NOMO-1 (cell line): ENCODE measurements around the gene OBP2A.
"Not testable (repeated sequence)": the region's sequence is repeated elsewhere in the genome, so short reads cannot be mapped to it uniquely, and the experiment has no call there.

ENCODE experiments used
- DNase-seq, 2 experiments: peaks; one replicate each; lab custom pipeline; 2025; ENCODE audit not compliant: unreplicated experiment in 2 of 2; lab: John Stamatoyannopoulos, UW

OBP2A gene

DNA sequence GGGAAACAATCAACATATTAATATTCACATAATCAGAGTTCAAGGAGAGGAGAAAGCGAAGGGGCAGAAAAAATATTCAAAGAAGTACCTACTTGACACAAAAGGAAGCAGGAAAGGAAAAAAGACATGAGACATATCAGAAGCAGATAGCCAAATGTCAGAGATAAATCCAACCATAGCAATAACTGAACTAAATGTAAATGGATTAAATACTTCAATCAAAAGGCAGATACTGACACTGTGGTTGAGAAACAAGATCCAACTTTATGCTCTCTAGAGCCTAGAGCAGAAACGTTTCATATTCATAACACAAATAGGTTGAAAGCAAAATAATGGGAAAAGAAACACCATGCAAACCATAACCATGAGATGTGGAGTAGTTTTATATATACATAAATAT lies 36.5 kb upstream of the OBP2A start:
- DNase-seq: no peak

DNA sequence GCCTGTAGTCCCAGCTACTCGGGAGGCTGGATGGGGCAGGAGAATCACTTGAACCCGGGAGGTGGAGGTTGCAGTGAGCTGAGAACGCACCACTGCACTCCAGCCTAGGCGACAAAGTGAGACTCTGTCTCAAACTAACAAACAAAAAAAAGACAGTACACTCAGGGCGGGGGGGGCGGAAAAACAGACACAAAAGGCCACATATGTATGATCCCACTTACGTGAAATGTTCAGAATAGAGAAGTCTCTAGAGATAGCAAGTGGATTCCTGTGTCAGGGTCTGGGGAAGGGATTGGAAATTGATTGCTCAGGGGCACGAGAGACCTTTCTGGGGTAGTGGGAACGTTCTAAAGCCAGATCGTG lies 33.7 kb upstream of the OBP2A start:
- no peak for DNase-seq

- DNase-seq: no peak
These were observed 33.0 kb upstream of the OBP2A start for GRCh38 chr9:135512904-135513303.

DNA sequence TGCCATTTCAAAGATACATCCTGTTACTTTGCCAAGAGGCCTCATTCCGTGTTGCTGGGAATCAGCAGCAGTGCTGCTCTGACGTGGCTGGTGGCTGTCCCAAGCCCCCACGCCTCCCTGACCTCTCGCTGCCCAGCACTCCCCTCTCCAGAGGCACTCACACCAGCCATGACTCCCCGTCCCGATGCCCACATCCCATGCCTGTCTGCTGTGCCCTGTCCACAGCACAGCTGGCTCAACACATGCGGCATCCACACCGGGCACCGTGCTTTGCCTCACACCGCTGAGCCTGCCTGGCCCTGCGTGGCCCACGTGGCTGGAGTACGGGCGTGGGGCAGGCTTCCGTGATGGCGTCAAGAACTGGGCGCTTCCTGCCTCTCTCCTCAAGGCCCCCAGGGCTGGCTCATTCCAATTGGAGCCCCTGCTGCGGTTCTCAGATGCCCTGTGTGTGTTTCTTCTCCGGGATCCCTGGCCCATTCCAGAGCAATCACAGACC lies 32.5 kb upstream of the OBP2A start:
- no peak for DNase-seq

GRCh38 chr9:135513906-135514305 lies 32.0 kb upstream of the OBP2A start:
- DNase-seq: not testable (repeated sequence)

- no peak for DNase-seq
These were observed 31.4 kb upstream of the OBP2A start for GRCh38 chr9:135514342-135515082.

GRCh38 chr9:135515083-135515951 lies 30.6 kb upstream of the OBP2A start:
- no peak for DNase-seq

- no peak for DNase-seq
These were observed 29.6 kb upstream of the OBP2A start for GRCh38 chr9:135516132-135516860.

DNA sequence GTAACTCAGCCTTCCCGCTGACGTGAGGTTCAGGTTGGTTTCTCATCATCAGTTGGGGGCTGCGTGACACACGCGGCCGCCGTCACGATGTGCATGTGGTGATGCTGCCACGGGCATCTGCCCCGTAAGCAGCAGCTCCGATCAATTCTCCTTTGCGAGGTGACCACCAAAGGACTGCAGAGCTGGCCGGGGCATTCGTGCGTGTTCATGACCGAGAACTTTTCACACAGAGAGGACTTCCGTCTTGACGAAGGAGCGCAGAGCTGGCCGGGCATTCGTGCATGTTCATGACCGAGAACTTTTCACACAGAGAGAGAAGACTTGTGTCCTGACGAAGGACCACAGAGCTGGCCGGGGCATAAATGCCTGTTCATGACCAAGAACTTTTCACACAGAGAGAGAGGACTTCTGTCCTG lies 28.5 kb upstream of the OBP2A start:
- DNase-seq: no peak

DNA sequence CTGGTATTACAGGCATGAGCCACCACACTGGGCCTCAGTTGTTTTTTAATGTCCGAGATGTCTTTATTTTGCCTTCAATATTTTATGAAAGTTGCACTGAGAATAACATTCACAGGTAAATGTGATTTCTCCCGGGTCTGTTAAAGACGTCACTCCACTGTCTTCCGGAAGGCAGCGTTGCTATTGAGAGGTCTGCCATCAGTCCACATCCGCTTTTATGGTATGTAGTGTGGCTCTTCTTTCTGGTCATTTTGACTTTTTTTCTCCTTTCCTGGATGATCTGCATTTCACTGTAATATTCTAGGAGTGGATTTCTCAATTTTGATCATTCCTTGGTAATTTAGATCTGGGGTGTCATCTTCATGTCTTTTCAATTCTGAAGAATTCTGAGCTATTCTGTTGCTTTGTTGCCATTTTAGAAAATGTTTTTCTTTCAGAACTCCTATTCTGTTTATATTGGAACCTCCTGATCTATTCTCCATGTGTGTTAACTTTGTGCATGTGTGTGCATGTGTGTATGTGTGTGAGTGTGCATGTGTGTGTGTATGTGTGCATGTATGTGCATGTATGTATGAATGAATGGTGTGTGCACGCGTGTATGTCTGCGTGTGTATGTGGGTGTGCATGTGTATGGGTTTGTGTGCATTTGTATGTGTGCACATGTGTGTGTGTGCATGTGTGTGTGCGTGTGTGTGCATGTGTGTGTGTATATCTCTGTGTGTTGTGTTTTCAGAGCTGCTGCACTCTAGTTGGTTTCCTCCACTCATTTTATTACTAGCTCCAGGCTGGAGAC lies 26.6 kb upstream of the OBP2A start:
- no peak for DNase-seq

GRCh38 chr9:135520916-135521607 lies 24.9 kb upstream of the OBP2A start, which contains the start of gene LCN1:
Gene LCN1, plus strand, starts transcription at chr9:135521440. Its CDS starts 58 bp downstream, at chr9:135521498.
- DNase-seq: no peak

- no peak for DNase-seq
These were observed 24.3 kb upstream of the OBP2A start for GRCh38 chr9:135521608-135522095.

- no peak for DNase-seq
These were observed 23.6 kb upstream of the OBP2A start for GRCh38 chr9:135522137-135522877.

DNA sequence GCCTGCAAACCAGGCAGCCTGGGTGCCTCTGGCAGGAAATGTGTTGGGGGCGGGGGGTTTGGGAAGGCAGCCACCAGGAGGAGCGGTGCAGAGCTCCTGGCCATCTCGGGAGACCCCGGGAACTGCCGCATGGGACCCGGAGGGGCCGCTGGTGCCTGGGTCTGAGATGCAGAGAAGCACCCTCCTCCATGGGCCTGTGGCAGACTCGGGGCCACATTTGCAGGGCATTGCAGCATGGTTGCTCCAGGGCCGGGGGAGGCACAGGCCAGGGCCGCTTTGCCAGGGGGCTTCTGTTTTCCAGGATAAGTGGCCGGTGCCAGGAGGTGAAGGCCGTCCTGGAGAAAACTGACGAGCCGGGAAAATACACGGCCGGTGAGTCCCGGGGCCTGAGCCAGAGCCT lies 23.0 kb upstream of the OBP2A start:
- no peak for DNase-seq

DNA sequence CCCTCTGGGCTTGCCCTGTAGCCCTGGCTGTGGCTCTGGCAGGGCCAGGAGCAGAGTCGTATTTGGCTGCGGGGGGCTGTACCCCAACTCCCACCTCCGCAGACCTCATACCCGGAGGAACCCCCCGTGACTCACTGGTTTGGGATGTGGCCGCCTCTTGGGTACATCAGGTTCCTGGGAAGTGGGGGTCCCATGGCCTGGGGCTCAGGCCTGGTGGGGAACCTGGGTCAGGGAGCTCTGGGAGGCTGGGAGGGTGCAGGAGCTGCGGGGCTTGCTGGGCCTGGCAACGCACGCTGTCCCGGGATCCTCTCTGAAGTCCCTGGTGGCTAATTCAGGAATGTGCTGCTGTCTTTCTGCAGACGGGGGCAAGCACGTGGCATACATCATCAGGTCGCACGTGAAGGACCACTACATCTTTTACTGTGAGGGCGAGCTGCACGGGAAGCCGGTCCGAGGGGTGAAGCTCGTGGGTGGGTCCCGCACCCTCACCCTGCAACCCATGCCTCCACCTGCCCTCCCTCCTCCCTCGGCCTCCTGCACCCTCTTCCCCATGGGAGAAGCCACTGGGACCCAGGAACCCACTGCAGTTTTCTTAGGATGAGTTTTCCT lies 22.3 kb upstream of the OBP2A start:
- DNase-seq: no peak

- DNase-seq: no peak
These were observed 21.6 kb upstream of the OBP2A start for GRCh38 chr9:135524130-135524861.

- no peak for DNase-seq
These were observed 20.5 kb upstream of the OBP2A start for GRCh38 chr9:135525241-135526088.
